ES-I3 (cell line): ENCODE measurements around the gene MS4A13.
"Not testable (repeated sequence)": the region's sequence is repeated elsewhere in the genome, so short reads cannot be mapped to it uniquely, and the experiment has no call there.

Experiments used
- H3K36me3 ChIP-seq: 2 replicates; pipeline ENCODE4 v1.6.1; 2013; ENCODE audit warnings: mild to moderate bottlenecking, low read length, control low read depth, moderate library complexity; ENCODE audit not compliant: insufficient read depth
- H3K4me1 ChIP-seq: 2 replicates; pipeline ENCODE4 v1.6.1; 2013; ENCODE audit warnings: mild to moderate bottlenecking, control low read depth, low read length; ENCODE audit not compliant: insufficient read depth
- H3K9ac ChIP-seq: 2 replicates; pipeline ENCODE4 v1.6.1; 2013; ENCODE audit warnings: low read depth, mild to moderate bottlenecking, low read length, moderate library complexity
- H3K9me3 ChIP-seq: 2 replicates; pipeline ENCODE4 v1.6.1; 2013; ENCODE audit warnings: mild to moderate bottlenecking, low read length, moderate library complexity; ENCODE audit not compliant: control insufficient read depth, insufficient read depth

Gene MS4A13

GRCh38 chr11:60510209-60510608 lies 5.0 kb upstream of the MS4A13 start:
- H3K4me1 ChIP-seq, H3K9ac ChIP-seq, H3K36me3 ChIP-seq, H3K9me3 ChIP-seq: not testable (repeated sequence)

- Histone ChIP-seq H3K9ac (no peak overlapping the region), H3K36me3 (no peaks in the 10 kb centered on the region), H3K4me1 (no peaks in the 10 kb centered on the region), H3K9me3 (peaks cover 4% of the 10 kb centered on the region; the same call in 1 of the 2 replicates)
Measured at GRCh38 chr11:60511393-60511792, 3.8 kb upstream of the MS4A13 start.

- Histone ChIP-seq H3K36me3 (no peaks in the 10 kb centered on the region), H3K4me1 (no peaks in the 10 kb centered on the region), H3K9me3 (peaks cover 4% of the 10 kb centered on the region; the same call in 1 of the 2 replicates), H3K9ac (no peak overlapping the region)
Measured at GRCh38 chr11:60512651-60513225, 2.5 kb upstream of the MS4A13 start.

- peaks cover 4% of the 10 kb centered on the region; the same call in 1 of the 2 replicates for H3K9me3 ChIP-seq
- no peak overlapping the region for H3K9ac ChIP-seq
- H3K36me3 ChIP-seq = no peaks in the 10 kb centered on the region
- no peaks in the 10 kb centered on the region for H3K4me1 ChIP-seq
Measured at GRCh38 chr11:60513496-60514460, 1.4 kb upstream of the MS4A13 start.

- H3K36me3 ChIP-seq = no peaks in the 10 kb centered on the region; the same call in 1 of the 2 replicates
- peaks cover 5% of the 10 kb centered on the region; the same call in 1 of the 2 replicates for H3K9me3 ChIP-seq
- H3K9ac ChIP-seq = no peak overlapping the region
- peaks cover 4% of the 10 kb centered on the region; the same call in 1 of the 2 replicates for H3K4me1 ChIP-seq
Measured at GRCh38 chr11:60528465-60528864, 13.3 kb downstream of the MS4A13 start.

GRCh38 chr11:60528934-60529333 lies 13.7 kb downstream of the MS4A13 start:
- Histone ChIP-seq H3K4me1 (peaks cover 4% of the 10 kb centered on the region; the same call in 1 of the 2 replicates), H3K9me3 (peaks cover 5% of the 10 kb centered on the region; the same call in 1 of the 2 replicates), H3K36me3 (no peaks in the 10 kb centered on the region; the same call in 1 of the 2 replicates), H3K9ac (no peak overlapping the region)

GRCh38 chr11:60530454-60531100 lies 15.4 kb downstream of the MS4A13 start:
- H3K4me1 ChIP-seq = peaks cover 4% of the 10 kb centered on the region; the same call in 1 of the 2 replicates
- peaks cover 5% of the 10 kb centered on the region; the same call in 1 of the 2 replicates for H3K9me3 ChIP-seq
- no peak overlapping the region for H3K9ac ChIP-seq
- H3K36me3 ChIP-seq = no peaks in the 10 kb centered on the region; the same call in 1 of the 2 replicates

- H3K4me1 ChIP-seq, H3K9me3 ChIP-seq, H3K36me3 ChIP-seq, H3K9ac ChIP-seq: not testable (repeated sequence)
Measured at GRCh38 chr11:60532383-60532782, 17.2 kb downstream of the MS4A13 start.

GRCh38 chr11:60538627-60539026 lies 23.4 kb downstream of the MS4A13 start:
- not testable (repeated sequence) for H3K9ac ChIP-seq, H3K4me1 ChIP-seq, H3K36me3 ChIP-seq, H3K9me3 ChIP-seq

GRCh38 chr11:60544077-60544476 lies 28.9 kb downstream of the MS4A13 start:
- no peaks in the 10 kb centered on the region for H3K9me3 ChIP-seq
- no peaks in the 10 kb centered on the region for H3K36me3 ChIP-seq
- no peaks in the 10 kb centered on the region for H3K4me1 ChIP-seq
- no peak overlapping the region for H3K9ac ChIP-seq

GRCh38 chr11:60561254-60561653 lies 46.1 kb downstream of the MS4A13 start:
- no peaks in the 10 kb centered on the region for H3K36me3 ChIP-seq
- no peaks in the 10 kb centered on the region for H3K4me1 ChIP-seq
- H3K9me3 ChIP-seq = peaks cover 16% of the 10 kb centered on the region
- no peak overlapping the region for H3K9ac ChIP-seq

- Histone ChIP-seq H3K9ac (no peak overlapping the region), H3K36me3 (no peaks in the 10 kb centered on the region), H3K9me3 (peaks cover 16% of the 10 kb centered on the region), H3K4me1 (no peaks in the 10 kb centered on the region)
Measured at GRCh38 chr11:60563553-60564235, 48.5 kb downstream of the MS4A13 start.

- Histone ChIP-seq H3K9ac (no peak overlapping the region), H3K4me1 (no peaks in the 10 kb centered on the region), H3K36me3 (no peaks in the 10 kb centered on the region), H3K9me3 (peaks cover 11% of the 10 kb centered on the region)
Measured at GRCh38 chr11:60566776-60567175, 51.6 kb downstream of the MS4A13 start.

- Histone ChIP-seq H3K9me3 (no peaks in the 10 kb centered on the region), H3K4me1 (no peaks in the 10 kb centered on the region), H3K9ac (no peak overlapping the region), H3K36me3 (no peaks in the 10 kb centered on the region)
Measured at GRCh38 chr11:60570970-60571369, 55.8 kb downstream of the MS4A13 start.
